GM23248 (cell line): ENCODE measurements around the gene KAZN. TPM values are rescaled to one million over a fixed set of nuclear protein-coding genes. Genes with fewer than 3 reads are reported as not detected.

Experiments
- DNase-seq: peaks from one replicate; pipeline ENCODE4 v3.0.0-alpha.2; 2015
- H2AFZ ChIP-seq: fragments of 200-600 bp; sonication (generic); 2 replicates; pipeline ENCODE4 v1.6.1; 2016; ENCODE audit warnings: antibody characterized with exemption
- H3F3A ChIP-seq: fragments of 200-600 bp; sonication (generic); 2 replicates; pipeline ENCODE4 v1.6.1; 2016; ENCODE audit warnings: mild to moderate bottlenecking, antibody characterized with exemption, mixed run types; ENCODE audit not compliant: insufficient read depth
- H3K27ac ChIP-seq: fragments of 200-600 bp; sonication (generic); 2 replicates; pipeline ENCODE4 v1.5.1; 2016; ENCODE audit warnings: mild to moderate bottlenecking
- H3K27me3 ChIP-seq: fragments of 200-600 bp; sonication (generic); replicated peaks from 2 replicates; pipeline ENCODE4 v1.6.1; 2016; ENCODE audit warnings: mild to moderate bottlenecking; ENCODE audit not compliant: insufficient read depth
- H3K36me3 ChIP-seq: fragments of 200-600 bp; sonication (generic); 2 replicates; pipeline ENCODE4 v1.6.1; 2016; ENCODE audit warnings: low read depth, mild to moderate bottlenecking
- H3K4me1 ChIP-seq: fragments of 200-600 bp; sonication (generic); 2 replicates; pipeline ENCODE4 v1.6.1; 2016; ENCODE audit warnings: mild to moderate bottlenecking; ENCODE audit not compliant: insufficient read depth
- H3K4me2 ChIP-seq: fragments of 200-600 bp; sonication (generic); one replicate; pipeline ENCODE4 v1.6.1; 2016; ENCODE audit warnings: mild to moderate bottlenecking; ENCODE audit not compliant: unreplicated experiment
- H3K4me3 ChIP-seq: fragments of 200-600 bp; sonication (generic); 2 replicates; pipeline ENCODE4 v1.5.1; 2016; ENCODE audit warnings: mild to moderate bottlenecking
- H3K79me2 ChIP-seq: fragments of 200-600 bp; sonication (generic); 2 replicates; pipeline ENCODE4 v1.6.1; 2016; ENCODE audit warnings: mild to moderate bottlenecking; ENCODE audit not compliant: insufficient read depth
- H3K9ac ChIP-seq: fragments of 200-600 bp; sonication (generic); 2 replicates; pipeline ENCODE4 v1.6.1; 2016; ENCODE audit warnings: mild to moderate bottlenecking
- H3K9me2 ChIP-seq: fragments of 200-600 bp; sonication (generic); 2 replicates; pipeline ENCODE4 v1.6.1; 2016; ENCODE audit warnings: mixed run types, mild to moderate bottlenecking, moderate library complexity; ENCODE audit not compliant: insufficient read depth
- H3K9me3 ChIP-seq: fragments of 200-600 bp; sonication (generic); one replicate; pipeline ENCODE4 v1.6.1; 2017; ENCODE audit warnings: low read depth
- H4K20me1 ChIP-seq: fragments of 200-600 bp; sonication (generic); 2 replicates; pipeline ENCODE4 v1.6.0; 2016; ENCODE audit not compliant: insufficient read depth
- EZH2 ChIP-seq: fragments of 200-600 bp; sonication (generic); IDR thresholded peaks from 2 replicates; pipeline ENCODE4 v1.6.1; 2018; ENCODE audit warnings: antibody characterized with exemption, mild to moderate bottlenecking; ENCODE audit not compliant: insufficient read depth, poor library complexity, severe bottlenecking
- EZH2phosphoT487 ChIP-seq: fragments of 200-600 bp; sonication (generic); IDR thresholded peaks from 2 replicates; pipeline ENCODE4 v1.6.1; 2018; ENCODE audit warnings: antibody characterized with exemption, moderate library complexity, mild to moderate bottlenecking, low read depth; ENCODE audit not compliant: insufficient read depth
- WGBS, 2 experiments: methylation state at CpG; one replicate each; pipeline ENCODE4 v1.1.6; 2015 to 2017; ENCODE audit warnings: low lambda C conversion rate in 2 of 2, low coverage in 1 of 2; ENCODE audit errors: missing lambda C conversion rate in 2 of 2; 5-methylcytosine and 5-hydroxymethylcytosine counted together
- in situ Hi-C: fragments of 300-500 bp; cut with MboI; formaldehyde crosslinking; loops from 2 replicates; pipeline ENCODE4 v1.15.0; 2020
- polyA plus RNA-seq: library from polyadenylated mRNA; unstranded; fragments of >200 nt; fragmentation: Nextera tagmentation; extraction: Ambion mirVana; gene quantifications from 2 replicates; pipeline ENCODE4 v1.2.1, GENCODE V29; 2016
- total RNA-seq: library from RNA; depleted of rRNA; stranded (reverse); fragments of >200 nt; shearing (Covaris generic); gene quantifications from 2 replicates; pipeline ENCODE4 v1.2.3, GENCODE V29; 2014

KAZN gene
- total and polyA plus RNA-seq, 2 experiments from 2014 or later, result 4.9 to 7.2 TPM

- Histone ChIP-seq H3F3A (no peaks in the 10 kb centered on the region), H3K4me1 (peaks cover 7% of the 10 kb centered on the region), H3K27me3 (0 out of 2 replicates have a peak, but pooled peaks cover 4% of the 10 kb centered on the region), H4K20me1 (no peaks in the 10 kb centered on the region), H3K9me2 (no peaks in the 10 kb centered on the region), H3K9me3 (no peaks in the 10 kb centered on the region), H2AFZ (peak overlapping the region; percentile 53), H3K36me3 (no peaks in the 10 kb centered on the region), H3K27ac (no peak overlapping the region), H3K4me3 (no peak overlapping the region), H3K79me2 (no peaks in the 10 kb centered on the region), H3K4me2 (peak overlapping the region; percentile 28), H3K9ac (no peak overlapping the region)
- TF ChIP-seq EZH2 (no peak), EZH2phosphoT487 (no peak)
- in situ Hi-C loops, result no loop called here
- WGBS, 2 experiments, result 49 to 59% methylated on average over 21 of the region's 21 CpGs
- DNase-seq, result peak; percentile 43
Measured at GRCh38 chr1:14733048-14733778, 134.7 kb downstream of the KAZN start.

GRCh38 chr1:14733779-14734140 lies 135.3 kb downstream of the KAZN start:
- Histone ChIP-seq H3K79me2 (no peaks in the 10 kb centered on the region), H3K4me2 (no peak overlapping the region), H3K9me2 (no peaks in the 10 kb centered on the region), H3K4me3 (no peak overlapping the region), H3K27me3 (0 out of 2 replicates have a peak, but pooled peaks cover 4% of the 10 kb centered on the region), H3F3A (no peaks in the 10 kb centered on the region), H3K9me3 (no peaks in the 10 kb centered on the region), H3K27ac (no peak overlapping the region), H4K20me1 (no peaks in the 10 kb centered on the region), H3K9ac (no peak overlapping the region), H2AFZ (no peak overlapping the region), H3K36me3 (no peaks in the 10 kb centered on the region), H3K4me1 (peaks cover 7% of the 10 kb centered on the region)
- WGBS, 2 experiments, result 85 to 94% methylated on average over 9 to 10 of the region's 10 CpGs
- no peak for DNase-seq
- in situ Hi-C loops, result no loop called here
- TF ChIP-seq EZH2phosphoT487 (no peak), EZH2 (no peak)

- TF ChIP-seq EZH2, result no peak
Measured at GRCh38 chr1:14735841-14736240, 137.4 kb downstream of the KAZN start.

GRCh38 chr1:14737561-14738094 lies 139.1 kb downstream of the KAZN start:
- DNase-seq, result no peak
- Histone ChIP-seq H3K4me1 (peaks cover 19% of the 10 kb centered on the region), H4K20me1 (no peaks in the 10 kb centered on the region), H2AFZ (no peak overlapping the region), H3K9me3 (no peaks in the 10 kb centered on the region), H3K27ac (no peak overlapping the region), H3K27me3 (0 out of 2 replicates have a peak, but pooled peaks cover 4% of the 10 kb centered on the region), H3K36me3 (no peaks in the 10 kb centered on the region), H3K4me3 (no peak overlapping the region), H3K79me2 (no peaks in the 10 kb centered on the region), H3K9ac (no peak overlapping the region), H3K4me2 (no peak overlapping the region), H3K9me2 (no peaks in the 10 kb centered on the region), H3F3A (peaks cover 14% of the 10 kb centered on the region)
- TF ChIP-seq EZH2 (no peak), EZH2phosphoT487 (no peak)
- WGBS, 2 experiments, result 75 to 80% methylated on average over 6 of the region's 6 CpGs
- in situ Hi-C loops, result no loop called here

More at GRCh38 chr1:14735841-14736240, 137.4 kb downstream of the KAZN start:
- H3K4me2 ChIP-seq, result no peak overlapping the region
- no peaks in the 10 kb centered on the region for H3K9me3 ChIP-seq
- H2AFZ ChIP-seq, result no peak overlapping the region
- H3K79me2 ChIP-seq, result no peaks in the 10 kb centered on the region
- H3K9me2 ChIP-seq, result no peaks in the 10 kb centered on the region
- no peak for DNase-seq
- no peak overlapping the region for H3K27ac ChIP-seq
- H3K4me1 ChIP-seq, result peaks cover 7% of the 10 kb centered on the region
- H3K27me3 ChIP-seq, result 0 out of 2 replicates have a peak, but pooled peaks cover 4% of the 10 kb centered on the region
- H3K36me3 ChIP-seq, result no peaks in the 10 kb centered on the region
- H3K9ac ChIP-seq, result no peak overlapping the region
- 91 to 96% methylated on average over 4 of the region's 4 CpGs for WGBS, 2 experiments
- no peaks in the 10 kb centered on the region for H3F3A ChIP-seq
- no peak overlapping the region for H3K4me3 ChIP-seq
- no peaks in the 10 kb centered on the region for H4K20me1 ChIP-seq
- in situ Hi-C loops, result no loop called here
